ENCODE results near the gene KCTD16.

Gene KCTD16

DNA sequence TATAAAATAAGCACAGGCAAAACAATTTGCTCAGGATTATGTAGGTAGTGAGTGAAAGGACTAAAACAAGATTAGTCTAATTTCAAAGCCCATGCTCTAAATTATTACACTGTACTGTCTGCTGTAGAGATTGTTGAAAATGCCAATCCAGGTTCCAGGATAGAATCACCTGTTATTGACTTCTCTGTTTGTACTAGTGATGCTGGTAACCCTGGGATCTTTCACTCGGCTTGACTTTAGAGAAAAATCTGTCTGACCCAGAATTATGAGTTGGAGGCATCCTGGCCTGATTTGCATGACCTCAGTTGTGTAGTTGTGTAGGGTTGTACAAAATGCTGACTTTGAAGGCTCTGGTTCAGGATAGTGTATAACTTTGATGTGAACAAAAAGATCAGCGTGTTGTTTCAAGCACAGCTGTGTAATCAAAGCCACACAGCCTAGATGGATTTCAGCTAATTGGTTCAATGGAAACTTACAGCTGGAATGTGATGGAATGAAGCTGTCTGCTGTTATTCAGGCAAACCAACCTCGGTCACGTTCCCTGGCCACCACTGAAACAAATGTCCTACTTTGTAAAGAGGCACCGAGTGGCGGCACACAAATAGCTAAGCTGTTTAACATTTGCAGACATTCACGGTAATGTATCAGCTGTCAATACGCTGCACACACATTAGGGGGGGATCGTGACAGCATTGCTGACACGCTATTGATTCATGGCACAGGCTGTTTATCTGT lies 340.3 kb downstream of the KCTD16 start:
- Histone ChIP-seq H3K56ac (ENCODE audit: low read length) (no peak overlapping the region), H3K27me3 (ENCODE audit: insufficient read depth, low read length, poor library complexity) (no peaks in the 10 kb centered on the region), H2BK15ac (replicated peaks; ENCODE audit: low read depth) (no peak overlapping the region), H3K27ac (ENCODE audit: low read depth, low read length) (no peak overlapping the region), H3K4me3 (ENCODE audit: low read length) (no peak overlapping the region), H3K4ac (ENCODE audit: low read depth, low read length) (no peak overlapping the region), H2BK5ac (ENCODE audit: low read length) (no peak overlapping the region), H3K9ac (ENCODE audit: low read length) (no peak overlapping the region), H3K18ac (ENCODE audit: low read length) (no peak overlapping the region), H3K36me3 (ENCODE audit: control insufficient read depth, insufficient read depth, low read length) (no peaks in the 10 kb centered on the region), H3K79me1 (ENCODE audit: low read length) (no peaks in the 10 kb centered on the region), H4K8ac (ENCODE audit: low read depth, low read length) (no peak overlapping the region), H2BK120ac (ENCODE audit: low read depth, low read length) (no peak overlapping the region), H3K4me2 (ENCODE audit: low read length) (no peak overlapping the region), H4K5ac (ENCODE audit: low read length) (no peak overlapping the region), H2AK5ac (ENCODE audit: low read length) (no peak overlapping the region), H3K23ac (ENCODE audit: low read length) (no peak overlapping the region), H3K79me2 (ENCODE audit: control insufficient read depth, insufficient read depth, low read length) (no peaks in the 10 kb centered on the region), H3K4me1 (ENCODE audit: control insufficient read depth, low read depth, low read length) (no peaks in the 10 kb centered on the region)
- DNase-seq, result no peak
- WGBS (ENCODE audit: extremely low coverage, insufficient coverage, low lambda C conversion rate), result no CpG with 5 or more reads among the region's 10 CpGs

DNA sequence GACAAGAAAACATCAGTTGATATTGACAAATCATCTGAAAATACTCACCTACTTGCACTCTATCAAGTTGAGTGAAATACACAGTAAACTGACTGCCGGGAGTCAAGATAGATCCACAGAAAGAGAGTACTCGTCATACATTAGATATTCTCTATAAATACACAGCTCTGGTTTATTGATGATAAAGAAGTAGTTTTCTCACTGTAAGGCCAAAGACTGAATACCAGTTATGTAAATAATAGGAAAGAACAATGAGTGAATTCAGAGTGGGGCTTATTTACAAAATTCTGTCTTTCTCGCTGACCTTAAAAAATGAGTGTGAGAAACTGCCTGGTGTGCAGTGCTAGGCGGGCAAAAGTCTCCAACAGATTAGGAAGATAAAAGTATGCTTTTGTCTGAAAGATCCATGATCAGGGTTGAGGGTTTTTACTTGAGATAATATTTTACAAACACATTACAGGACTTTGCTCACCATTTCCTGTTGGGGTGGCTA lies 341.0 kb downstream of the KCTD16 start:
- H3K4me3 ChIP-seq (ENCODE audit: low read length), result no peak overlapping the region
- H4K8ac ChIP-seq (ENCODE audit: low read depth, low read length), result no peak overlapping the region
- H3K36me3 ChIP-seq (ENCODE audit: control insufficient read depth, insufficient read depth, low read length), result no peaks in the 10 kb centered on the region
- no peak overlapping the region for H3K56ac ChIP-seq (ENCODE audit: low read length)
- H3K9ac ChIP-seq (ENCODE audit: low read length), result no peak overlapping the region
- no peaks in the 10 kb centered on the region for H3K27me3 ChIP-seq (ENCODE audit: insufficient read depth, low read length, poor library complexity)
- H3K23ac ChIP-seq (ENCODE audit: low read length), result no peak overlapping the region
- no peak overlapping the region for H4K5ac ChIP-seq (ENCODE audit: low read length)
- H3K18ac ChIP-seq (ENCODE audit: low read length), result no peak overlapping the region
- no peak overlapping the region for H3K27ac ChIP-seq (ENCODE audit: low read depth, low read length)
- H2AK5ac ChIP-seq (ENCODE audit: low read length), result no peak overlapping the region
- H3K79me1 ChIP-seq (ENCODE audit: low read length), result no peaks in the 10 kb centered on the region
- H3K4ac ChIP-seq (ENCODE audit: low read depth, low read length), result no peak overlapping the region
- H2BK120ac ChIP-seq (ENCODE audit: low read depth, low read length), result no peak overlapping the region
- H3K4me1 ChIP-seq (ENCODE audit: control insufficient read depth, low read depth, low read length), result no peaks in the 10 kb centered on the region
- no CpG with 5 or more reads among the region's 4 CpGs for WGBS (ENCODE audit: extremely low coverage, insufficient coverage, low lambda C conversion rate)
- DNase-seq, result no peak
- H2BK15ac ChIP-seq (replicated peaks; ENCODE audit: low read depth), result no peak overlapping the region
- H3K79me2 ChIP-seq (ENCODE audit: control insufficient read depth, insufficient read depth, low read length), result no peaks in the 10 kb centered on the region
- no peak overlapping the region for H2BK5ac ChIP-seq (ENCODE audit: low read length)
- H3K4me2 ChIP-seq (ENCODE audit: low read length), result no peak overlapping the region

DNA sequence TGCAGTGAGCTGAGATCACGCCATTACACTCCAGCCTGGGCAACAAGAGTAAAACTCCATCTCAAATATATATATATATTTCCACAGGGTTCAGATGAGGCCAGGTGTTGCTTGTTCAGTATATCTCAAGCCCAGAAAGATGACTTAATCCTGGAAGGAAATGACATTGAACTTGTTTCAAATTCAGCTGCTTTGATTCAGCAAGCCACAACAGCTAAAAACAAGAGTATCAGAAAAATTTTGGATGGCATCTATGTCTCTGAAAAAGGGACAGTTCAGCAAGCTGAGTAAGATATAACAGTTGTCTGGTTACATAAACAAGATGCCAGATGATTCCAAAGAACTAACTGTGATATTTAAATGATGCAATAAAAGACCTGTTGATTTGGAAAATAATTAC lies 352.0 kb downstream of the KCTD16 start:
- DNase-seq, result no peak
- H3K4me3 ChIP-seq (ENCODE audit: low read length), result no peak overlapping the region
- no peaks in the 10 kb centered on the region for H3K27me3 ChIP-seq (ENCODE audit: insufficient read depth, low read length, poor library complexity)
- no peak overlapping the region for H3K27ac ChIP-seq (ENCODE audit: low read depth, low read length)
- H2BK5ac ChIP-seq (ENCODE audit: low read length), result no peak overlapping the region
- no peak overlapping the region for H2AK5ac ChIP-seq (ENCODE audit: low read length)
- no peak overlapping the region for H2BK120ac ChIP-seq (ENCODE audit: low read depth, low read length)
- no peak overlapping the region for H3K23ac ChIP-seq (ENCODE audit: low read length)
- no peaks in the 10 kb centered on the region for H3K36me3 ChIP-seq (ENCODE audit: control insufficient read depth, insufficient read depth, low read length)
- H3K79me2 ChIP-seq (ENCODE audit: control insufficient read depth, insufficient read depth, low read length), result no peaks in the 10 kb centered on the region
- H3K4ac ChIP-seq (ENCODE audit: low read depth, low read length), result no peak overlapping the region
- no peaks in the 10 kb centered on the region for H3K79me1 ChIP-seq (ENCODE audit: low read length)
- H3K56ac ChIP-seq (ENCODE audit: low read length), result no peak overlapping the region
- no peak overlapping the region for H4K5ac ChIP-seq (ENCODE audit: low read length)
- no peak overlapping the region for H3K4me2 ChIP-seq (ENCODE audit: low read length)
- no peak overlapping the region for H3K18ac ChIP-seq (ENCODE audit: low read length)
- no peak overlapping the region for H4K8ac ChIP-seq (ENCODE audit: low read depth, low read length)
- WGBS (ENCODE audit: extremely low coverage, insufficient coverage, low lambda C conversion rate), result no CpG with 5 or more reads among the region's 1 CpG
- no peak overlapping the region for H2BK15ac ChIP-seq (replicated peaks; ENCODE audit: low read depth)
- no peak overlapping the region for H3K9ac ChIP-seq (ENCODE audit: low read length)
- H3K4me1 ChIP-seq (ENCODE audit: control insufficient read depth, low read depth, low read length), result no peaks in the 10 kb centered on the region

DNA sequence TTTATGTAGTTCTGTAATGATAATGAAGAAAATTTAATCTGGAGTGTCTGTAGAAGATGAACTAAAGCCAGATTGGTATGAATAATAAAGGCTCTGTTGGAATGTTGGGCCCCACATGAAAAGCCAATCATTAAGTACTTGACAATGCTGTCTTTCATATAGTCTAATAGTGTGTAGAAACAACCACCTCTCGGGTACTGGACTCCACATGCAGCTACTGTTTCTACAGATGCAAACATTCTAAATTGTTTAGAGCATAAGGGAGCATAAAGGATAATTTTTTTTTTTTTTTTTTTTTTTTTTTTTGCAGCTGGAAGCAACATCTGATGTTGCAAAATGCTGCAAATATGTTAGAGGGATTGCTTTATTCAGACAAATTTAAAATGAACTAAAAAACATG lies 354.3 kb downstream of the KCTD16 start:
- no peak overlapping the region for H3K18ac ChIP-seq (ENCODE audit: low read length)
- H3K4me1 ChIP-seq (ENCODE audit: control insufficient read depth, low read depth, low read length), result no peaks in the 10 kb centered on the region
- H3K4me3 ChIP-seq (ENCODE audit: low read length), result no peak overlapping the region
- no peaks in the 10 kb centered on the region for H3K27me3 ChIP-seq (ENCODE audit: insufficient read depth, low read length, poor library complexity)
- H4K8ac ChIP-seq (ENCODE audit: low read depth, low read length), result no peak overlapping the region
- no peak overlapping the region for H3K27ac ChIP-seq (ENCODE audit: low read depth, low read length)
- H3K9ac ChIP-seq (ENCODE audit: low read length), result no peak overlapping the region
- no peaks in the 10 kb centered on the region for H3K79me2 ChIP-seq (ENCODE audit: control insufficient read depth, insufficient read depth, low read length)
- H2BK15ac ChIP-seq (replicated peaks; ENCODE audit: low read depth), result no peak overlapping the region
- no peak overlapping the region for H4K5ac ChIP-seq (ENCODE audit: low read length)
- no peaks in the 10 kb centered on the region for H3K79me1 ChIP-seq (ENCODE audit: low read length)
- no peak overlapping the region for H3K56ac ChIP-seq (ENCODE audit: low read length)
- no peak overlapping the region for H2BK120ac ChIP-seq (ENCODE audit: low read depth, low read length)
- H2AK5ac ChIP-seq (ENCODE audit: low read length), result no peak overlapping the region
- no peaks in the 10 kb centered on the region for H3K36me3 ChIP-seq (ENCODE audit: control insufficient read depth, insufficient read depth, low read length)
- H3K4me2 ChIP-seq (ENCODE audit: low read length), result no peak overlapping the region
- H3K4ac ChIP-seq (ENCODE audit: low read depth, low read length), result no peak overlapping the region
- no CpG with 5 or more reads among the region's 1 CpG for WGBS (ENCODE audit: extremely low coverage, insufficient coverage, low lambda C conversion rate)
- no peak overlapping the region for H2BK5ac ChIP-seq (ENCODE audit: low read length)
- H3K23ac ChIP-seq (ENCODE audit: low read length), result no peak overlapping the region
- no peak for DNase-seq

DNA sequence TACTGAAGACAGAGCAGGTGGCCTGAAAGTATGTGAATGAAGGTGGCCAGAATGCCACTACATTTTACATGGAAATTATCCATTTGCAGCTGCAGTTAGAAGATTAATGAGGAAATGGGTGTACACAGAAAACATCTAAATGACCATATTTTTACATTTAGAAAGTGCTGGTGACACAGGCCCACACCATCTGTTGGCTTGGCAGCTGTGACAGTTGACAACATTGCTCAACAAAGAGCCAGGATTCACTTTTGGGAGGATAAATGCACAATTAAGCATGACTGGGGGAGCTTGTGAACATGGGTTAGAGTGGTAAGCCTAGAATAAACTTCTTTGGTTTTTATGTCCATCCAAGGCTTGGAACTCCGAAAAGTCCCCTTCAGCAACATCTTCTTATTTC lies 360.5 kb downstream of the KCTD16 start:
- Histone ChIP-seq H3K18ac (ENCODE audit: low read length) (no peak overlapping the region), H4K5ac (ENCODE audit: low read length) (no peak overlapping the region), H3K27ac (ENCODE audit: low read depth, low read length) (no peak overlapping the region), H3K4me3 (ENCODE audit: low read length) (no peak overlapping the region), H2BK120ac (ENCODE audit: low read depth, low read length) (no peak overlapping the region), H3K23ac (ENCODE audit: low read length) (no peak overlapping the region), H2BK5ac (ENCODE audit: low read length) (no peak overlapping the region), H3K79me2 (ENCODE audit: control insufficient read depth, insufficient read depth, low read length) (no peaks in the 10 kb centered on the region), H2BK15ac (replicated peaks; ENCODE audit: low read depth) (no peak overlapping the region), H3K27me3 (ENCODE audit: insufficient read depth, low read length, poor library complexity) (no peaks in the 10 kb centered on the region), H3K79me1 (ENCODE audit: low read length) (no peaks in the 10 kb centered on the region), H3K9ac (ENCODE audit: low read length) (no peak overlapping the region), H4K8ac (ENCODE audit: low read depth, low read length) (no peak overlapping the region), H2AK5ac (ENCODE audit: low read length) (no peak overlapping the region), H3K56ac (ENCODE audit: low read length) (no peak overlapping the region), H3K4ac (ENCODE audit: low read depth, low read length) (no peak overlapping the region), H3K36me3 (ENCODE audit: control insufficient read depth, insufficient read depth, low read length) (no peaks in the 10 kb centered on the region), H3K4me2 (ENCODE audit: low read length) (no peak overlapping the region), H3K4me1 (ENCODE audit: control insufficient read depth, low read depth, low read length) (no peaks in the 10 kb centered on the region)
- no peak for DNase-seq
- no CpG with 5 or more reads among the region's 1 CpG for WGBS (ENCODE audit: extremely low coverage, insufficient coverage, low lambda C conversion rate)

Measured in mesendoderm (in vitro differentiated cells).